SHP77 treated with DMSO at 0.1 percent for 48 hours (cell line): Measurements from ENCODE around the gene ACAD9.
A peak's percentile ranks its signal among the peaks of the same experiment; 100 is the strongest.
"Not testable (repeated sequence)": the region's sequence is repeated elsewhere in the genome, so short reads cannot be mapped to it uniquely, and the experiment has no call there.

Experiments used
- DNase-seq: peaks from one replicate; lab custom pipeline; 2025; lab: John Stamatoyannopoulos, UW

ACAD9 gene

GRCh38 chr3:128879125-128879969 is at the start of gene ACAD9:
ACAD9 (plus strand) TSS chr3:128879620; CDS start chr3:128879692, 72 bp downstream.
- DNase-seq = peak; percentile 90

GRCh38 chr3:128829925-128830625 is 49.3 kb upstream of the ACAD9 start:
- DNase-seq = not testable (repeated sequence)

GRCh38 chr3:128830762-128831161 is 48.7 kb upstream of the ACAD9 start:
- DNase-seq = not testable (repeated sequence)

- not testable (repeated sequence) for DNase-seq
Observed at GRCh38 chr3:128832979-128833378, 46.4 kb upstream of the ACAD9 start.

GRCh38 chr3:128835096-128835495 is 44.3 kb upstream of the ACAD9 start:
- DNase-seq = no peak

- DNase-seq = no peak
Observed at GRCh38 chr3:128841926-128842920, 37.2 kb upstream of the ACAD9 start.

- DNase-seq = no peak
Observed at GRCh38 chr3:128844502-128844901, 34.9 kb upstream of the ACAD9 start.

GRCh38 chr3:128845119-128845777 is 34.2 kb upstream of the ACAD9 start:
- no peak for DNase-seq

- peak; percentile 62 for DNase-seq
Observed at GRCh38 chr3:128845778-128846485, 33.5 kb upstream of the ACAD9 start.

GRCh38 chr3:128846486-128846891 is 32.9 kb upstream of the ACAD9 start:
- no peak for DNase-seq

- no peak for DNase-seq
Observed at GRCh38 chr3:128847666-128848370, 31.6 kb upstream of the ACAD9 start.

GRCh38 chr3:128848936-128849335 is 30.5 kb upstream of the ACAD9 start:
- no peak for DNase-seq

- no peak for DNase-seq
Observed at GRCh38 chr3:128849911-128850455, 29.4 kb upstream of the ACAD9 start.

- DNase-seq = no peak
Observed at GRCh38 chr3:128850544-128850943, 28.9 kb upstream of the ACAD9 start.

- DNase-seq = no peak
Observed at GRCh38 chr3:128851601-128852000, 27.8 kb upstream of the ACAD9 start.

GRCh38 chr3:128853826-128854225 is 25.6 kb upstream of the ACAD9 start:
- DNase-seq = no peak

- no peak for DNase-seq
Observed at GRCh38 chr3:128854475-128854874, 24.9 kb upstream of the ACAD9 start.

- DNase-seq = no peak
Observed at GRCh38 chr3:128855569-128855968, 23.9 kb upstream of the ACAD9 start.

- no peak for DNase-seq
Observed at GRCh38 chr3:128858167-128858566, 21.3 kb upstream of the ACAD9 start.

- no peak for DNase-seq
Observed at GRCh38 chr3:128859630-128860029, 19.8 kb upstream of the ACAD9 start.
